ENCODE results near the gene FBXW8. TPM values are rescaled to one million over a fixed set of nuclear protein-coding genes. Genes with fewer than 3 reads are reported as not detected.

Gene FBXW8
- total and polyA plus RNA-seq, 4 donors: 1.9 to 7.1 (median 4.9) TPM

DNA sequence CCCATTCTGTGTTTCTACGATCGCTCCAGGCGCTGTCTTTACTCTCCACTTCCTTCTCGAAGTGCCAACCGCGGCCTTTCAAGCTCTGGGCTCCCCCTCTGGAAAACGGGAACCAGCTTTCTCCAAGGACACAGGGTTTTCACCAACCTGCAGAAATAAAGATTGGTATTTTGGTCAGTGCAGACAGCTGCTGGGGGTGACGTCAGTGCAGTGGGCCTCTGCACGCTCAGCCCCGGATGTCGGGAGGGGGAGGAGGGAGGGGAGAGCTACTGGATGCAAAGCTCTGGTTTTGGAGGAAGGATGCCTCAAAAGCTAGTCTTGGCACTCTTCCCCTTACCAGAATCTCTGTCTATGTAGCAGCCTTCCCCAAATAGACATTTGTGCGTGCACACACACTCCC, 49.4 kb upstream of the FBXW8 start:
- no peak overlapping the region for H3K27ac ChIP-seq (ENCODE audit: low read depth in 1 of 2, low read length in 2 of 2)
- peaks cover 0 to 9% (median 0%) of the 10 kb centered on the region in 4 donors for H3K27me3 ChIP-seq (ENCODE audit: control insufficient read depth in 4 of 4, insufficient read depth in 4 of 4, low read length in 3 of 4)
- H3K9me3 ChIP-seq (ENCODE audit: control insufficient read depth in 4 of 4, low read length in 3 of 4): no peaks in the 10 kb centered on the region
- no peak for DNase-seq (ENCODE audit: low spot score)
- H3K36me3 ChIP-seq (ENCODE audit: control insufficient read depth in 4 of 4, insufficient read depth in 3 of 4, low read depth in 1 of 4, low read length in 3 of 4): no peaks in the 10 kb centered on the region
- no peak overlapping the region for H3K9ac ChIP-seq (ENCODE audit: low read depth in 1 of 2, low read length in 2 of 2)
- 42% methylated on average over 12 of the region's 12 CpGs for WGBS
- H3K4me1 ChIP-seq (ENCODE audit: control insufficient read depth in 4 of 4, insufficient read depth in 4 of 4, low read length in 3 of 4): no peaks in the 10 kb centered on the region
- TF ChIP-seq SP1 (IDR thresholded peaks at IDR 0.05) (no peak), HNF4G (IDR thresholded peaks at IDR 0.05) (no peak), RXRA (IDR thresholded peaks at IDR 0.05) (no peak), FOXA2 (IDR thresholded peaks at IDR 0.05) (no peak), HNF4A (conservative IDR thresholded peaks at IDR 0.05) (no peak), JUND (IDR thresholded peaks at IDR 0.05) (no peak), GABPA (IDR thresholded peaks at IDR 0.05 in 1 of 2, conservative IDR thresholded peaks at IDR 0.05 in 1 of 2) (no peak), RAD21 (IDR thresholded peaks at IDR 0.05) (no peak), YY1 (IDR thresholded peaks at IDR 0.05) (no peak), EGR1 (IDR thresholded peaks at IDR 0.05; ENCODE audit: low read depth in 2 of 2) (no peak), TAF1 (conservative IDR thresholded peaks at IDR 0.05) (no peak)
- TF ChIP-seq, protein P1, sequence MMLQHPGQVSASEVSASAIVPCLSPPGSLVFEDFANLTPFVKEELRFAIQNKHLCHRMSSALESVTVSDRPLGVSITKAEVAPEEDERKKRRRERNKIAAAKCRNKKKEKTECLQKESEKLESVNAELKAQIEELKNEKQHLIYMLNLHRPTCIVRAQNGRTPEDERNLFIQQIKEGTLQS (IDR thresholded peaks at IDR 0.05): no peak
- TF ChIP-seq, protein P2, sequence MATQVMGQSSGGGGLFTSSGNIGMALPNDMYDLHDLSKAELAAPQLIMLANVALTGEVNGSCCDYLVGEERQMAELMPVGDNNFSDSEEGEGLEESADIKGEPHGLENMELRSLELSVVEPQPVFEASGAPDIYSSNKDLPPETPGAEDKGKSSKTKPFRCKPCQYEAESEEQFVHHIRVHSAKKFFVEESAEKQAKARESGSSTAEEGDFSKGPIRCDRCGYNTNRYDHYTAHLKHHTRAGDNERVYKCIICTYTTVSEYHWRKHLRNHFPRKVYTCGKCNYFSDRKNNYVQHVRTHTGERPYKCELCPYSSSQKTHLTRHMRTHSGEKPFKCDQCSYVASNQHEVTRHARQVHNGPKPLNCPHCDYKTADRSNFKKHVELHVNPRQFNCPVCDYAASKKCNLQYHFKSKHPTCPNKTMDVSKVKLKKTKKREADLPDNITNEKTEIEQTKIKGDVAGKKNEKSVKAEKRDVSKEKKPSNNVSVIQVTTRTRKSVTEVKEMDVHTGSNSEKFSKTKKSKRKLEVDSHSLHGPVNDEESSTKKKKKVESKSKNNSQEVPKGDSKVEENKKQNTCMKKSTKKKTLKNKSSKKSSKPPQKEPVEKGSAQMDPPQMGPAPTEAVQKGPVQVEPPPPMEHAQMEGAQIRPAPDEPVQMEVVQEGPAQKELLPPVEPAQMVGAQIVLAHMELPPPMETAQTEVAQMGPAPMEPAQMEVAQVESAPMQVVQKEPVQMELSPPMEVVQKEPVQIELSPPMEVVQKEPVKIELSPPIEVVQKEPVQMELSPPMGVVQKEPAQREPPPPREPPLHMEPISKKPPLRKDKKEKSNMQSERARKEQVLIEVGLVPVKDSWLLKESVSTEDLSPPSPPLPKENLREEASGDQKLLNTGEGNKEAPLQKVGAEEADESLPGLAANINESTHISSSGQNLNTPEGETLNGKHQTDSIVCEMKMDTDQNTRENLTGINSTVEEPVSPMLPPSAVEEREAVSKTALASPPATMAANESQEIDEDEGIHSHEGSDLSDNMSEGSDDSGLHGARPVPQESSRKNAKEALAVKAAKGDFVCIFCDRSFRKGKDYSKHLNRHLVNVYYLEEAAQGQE (IDR thresholded peaks at IDR 0.05): no peak
- TF ChIP-seq, protein P3, sequence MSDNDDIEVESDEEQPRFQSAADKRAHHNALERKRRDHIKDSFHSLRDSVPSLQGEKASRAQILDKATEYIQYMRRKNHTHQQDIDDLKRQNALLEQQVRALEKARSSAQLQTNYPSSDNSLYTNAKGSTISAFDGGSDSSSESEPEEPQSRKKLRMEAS (IDR thresholded peaks at IDR 0.05): no peak
- TF ChIP-seq, protein P4, sequence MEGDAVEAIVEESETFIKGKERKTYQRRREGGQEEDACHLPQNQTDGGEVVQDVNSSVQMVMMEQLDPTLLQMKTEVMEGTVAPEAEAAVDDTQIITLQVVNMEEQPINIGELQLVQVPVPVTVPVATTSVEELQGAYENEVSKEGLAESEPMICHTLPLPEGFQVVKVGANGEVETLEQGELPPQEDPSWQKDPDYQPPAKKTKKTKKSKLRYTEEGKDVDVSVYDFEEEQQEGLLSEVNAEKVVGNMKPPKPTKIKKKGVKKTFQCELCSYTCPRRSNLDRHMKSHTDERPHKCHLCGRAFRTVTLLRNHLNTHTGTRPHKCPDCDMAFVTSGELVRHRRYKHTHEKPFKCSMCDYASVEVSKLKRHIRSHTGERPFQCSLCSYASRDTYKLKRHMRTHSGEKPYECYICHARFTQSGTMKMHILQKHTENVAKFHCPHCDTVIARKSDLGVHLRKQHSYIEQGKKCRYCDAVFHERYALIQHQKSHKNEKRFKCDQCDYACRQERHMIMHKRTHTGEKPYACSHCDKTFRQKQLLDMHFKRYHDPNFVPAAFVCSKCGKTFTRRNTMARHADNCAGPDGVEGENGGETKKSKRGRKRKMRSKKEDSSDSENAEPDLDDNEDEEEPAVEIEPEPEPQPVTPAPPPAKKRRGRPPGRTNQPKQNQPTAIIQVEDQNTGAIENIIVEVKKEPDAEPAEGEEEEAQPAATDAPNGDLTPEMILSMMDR (IDR thresholded peaks at IDR 0.05; ENCODE audit: low read depth, low read length, missing input control): no peak
- no peak overlapping the region for H3K4me3 ChIP-seq (ENCODE audit: low read depth in 1 of 3, low read length in 3 of 3)

DNA sequence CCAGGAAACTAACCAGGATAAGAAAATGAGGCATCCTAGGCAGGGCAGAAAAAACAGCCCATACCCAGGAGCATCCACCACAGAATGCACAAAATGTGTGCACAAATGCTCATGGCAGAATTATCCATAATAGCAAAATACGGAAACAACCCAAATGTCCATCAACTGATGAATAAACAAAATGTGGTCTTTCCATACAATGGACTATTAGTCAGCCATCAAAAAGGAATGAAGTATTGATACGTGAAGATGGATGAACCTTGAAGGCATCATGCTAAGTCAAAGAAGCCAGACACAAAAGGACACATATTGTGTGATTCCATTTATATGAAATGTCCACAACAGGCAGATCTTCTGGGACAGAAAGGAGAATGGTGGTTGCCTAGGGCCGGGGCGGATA, 48.6 kb upstream of the FBXW8 start:
- H3K36me3 ChIP-seq (ENCODE audit: control insufficient read depth in 4 of 4, insufficient read depth in 3 of 4, low read depth in 1 of 4, low read length in 3 of 4): no peaks in the 10 kb centered on the region
- no peaks in the 10 kb centered on the region for H3K4me1 ChIP-seq (ENCODE audit: control insufficient read depth in 4 of 4, insufficient read depth in 4 of 4, low read length in 3 of 4)
- no peak overlapping the region for H3K4me3 ChIP-seq (ENCODE audit: low read depth in 1 of 3, low read length in 3 of 3)
- 89% methylated on average over 4 of the region's 4 CpGs for WGBS
- H3K27ac ChIP-seq (ENCODE audit: low read depth in 1 of 2, low read length in 2 of 2): no peak overlapping the region
- no peak overlapping the region for H3K9ac ChIP-seq (ENCODE audit: low read depth in 1 of 2, low read length in 2 of 2)
- peaks cover 0 to 9% (median 0%) of the 10 kb centered on the region in 4 donors for H3K27me3 ChIP-seq (ENCODE audit: control insufficient read depth in 4 of 4, insufficient read depth in 4 of 4, low read length in 3 of 4)
- no peak for DNase-seq (ENCODE audit: low spot score)
- H3K9me3 ChIP-seq (ENCODE audit: control insufficient read depth in 4 of 4, low read length in 3 of 4): no peaks in the 10 kb centered on the region
- TF ChIP-seq EGR1 (IDR thresholded peaks at IDR 0.05; ENCODE audit: low read depth in 2 of 2) (no peak), RAD21 (IDR thresholded peaks at IDR 0.05) (no peak), JUND (IDR thresholded peaks at IDR 0.05) (no peak), GABPA (IDR thresholded peaks at IDR 0.05 in 1 of 2, conservative IDR thresholded peaks at IDR 0.05 in 1 of 2) (no peak), RXRA (IDR thresholded peaks at IDR 0.05) (no peak), HNF4G (IDR thresholded peaks at IDR 0.05) (no peak), FOXA1 (IDR thresholded peaks at IDR 0.05) (no peak), YY1 (IDR thresholded peaks at IDR 0.05) (no peak), TAF1 (conservative IDR thresholded peaks at IDR 0.05) (no peak), HNF4A (conservative IDR thresholded peaks at IDR 0.05) (no peak), SP1 (IDR thresholded peaks at IDR 0.05) (no peak)
- TF ChIP-seq, protein P5, sequence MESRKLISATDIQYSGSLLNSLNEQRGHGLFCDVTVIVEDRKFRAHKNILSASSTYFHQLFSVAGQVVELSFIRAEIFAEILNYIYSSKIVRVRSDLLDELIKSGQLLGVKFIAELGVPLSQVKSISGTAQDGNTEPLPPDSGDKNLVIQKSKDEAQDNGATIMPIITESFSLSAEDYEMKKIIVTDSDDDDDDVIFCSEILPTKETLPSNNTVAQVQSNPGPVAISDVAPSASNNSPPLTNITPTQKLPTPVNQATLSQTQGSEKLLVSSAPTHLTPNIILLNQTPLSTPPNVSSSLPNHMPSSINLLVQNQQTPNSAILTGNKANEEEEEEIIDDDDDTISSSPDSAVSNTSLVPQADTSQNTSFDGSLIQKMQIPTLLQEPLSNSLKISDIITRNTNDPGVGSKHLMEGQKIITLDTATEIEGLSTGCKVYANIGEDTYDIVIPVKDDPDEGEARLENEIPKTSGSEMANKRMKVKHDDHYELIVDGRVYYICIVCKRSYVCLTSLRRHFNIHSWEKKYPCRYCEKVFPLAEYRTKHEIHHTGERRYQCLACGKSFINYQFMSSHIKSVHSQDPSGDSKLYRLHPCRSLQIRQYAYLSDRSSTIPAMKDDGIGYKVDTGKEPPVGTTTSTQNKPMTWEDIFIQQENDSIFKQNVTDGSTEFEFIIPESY (IDR thresholded peaks at IDR 0.05): no peak
- TF ChIP-seq, protein P1 (IDR thresholded peaks at IDR 0.05): no peak
- TF ChIP-seq, protein P2 (IDR thresholded peaks at IDR 0.05): no peak

Measured in liver (tissue), 9 donors.